GM18868 (cell line): ENCODE measurements around the gene ITGA7.
A peak's percentile ranks its signal among the peaks of the same experiment; 100 is the strongest.

Source experiments
- ATAC-seq: cut with Tn5 transposase; IDR thresholded peaks from one replicate; pipeline ENCODE4 v1.9.1; 2021; ENCODE audit warnings: mild to moderate bottlenecking, moderate library complexity; ENCODE audit not compliant: unreplicated experiment

ITGA7 gene

DNA sequence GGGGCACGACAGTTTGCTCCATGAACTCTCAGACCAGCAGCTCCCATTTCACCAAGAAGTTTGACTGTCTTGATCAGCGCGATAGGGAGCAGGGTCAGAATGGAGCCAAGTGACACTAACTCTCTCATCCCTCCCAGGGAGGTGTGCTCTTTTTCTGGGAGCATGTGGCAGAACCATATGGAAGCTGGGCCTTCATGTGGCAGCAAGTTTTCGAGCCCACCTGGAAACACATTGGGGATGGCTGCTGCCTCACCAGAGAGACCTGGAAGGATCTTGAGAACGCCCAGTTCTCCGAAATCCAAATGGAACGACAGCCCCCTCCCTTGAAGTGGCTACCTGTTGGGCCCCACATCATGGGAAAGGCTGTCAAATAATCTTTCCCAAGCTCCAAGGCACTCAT, 24.0 kb downstream of the ITGA7 start:
- no peak for ATAC-seq

DNA sequence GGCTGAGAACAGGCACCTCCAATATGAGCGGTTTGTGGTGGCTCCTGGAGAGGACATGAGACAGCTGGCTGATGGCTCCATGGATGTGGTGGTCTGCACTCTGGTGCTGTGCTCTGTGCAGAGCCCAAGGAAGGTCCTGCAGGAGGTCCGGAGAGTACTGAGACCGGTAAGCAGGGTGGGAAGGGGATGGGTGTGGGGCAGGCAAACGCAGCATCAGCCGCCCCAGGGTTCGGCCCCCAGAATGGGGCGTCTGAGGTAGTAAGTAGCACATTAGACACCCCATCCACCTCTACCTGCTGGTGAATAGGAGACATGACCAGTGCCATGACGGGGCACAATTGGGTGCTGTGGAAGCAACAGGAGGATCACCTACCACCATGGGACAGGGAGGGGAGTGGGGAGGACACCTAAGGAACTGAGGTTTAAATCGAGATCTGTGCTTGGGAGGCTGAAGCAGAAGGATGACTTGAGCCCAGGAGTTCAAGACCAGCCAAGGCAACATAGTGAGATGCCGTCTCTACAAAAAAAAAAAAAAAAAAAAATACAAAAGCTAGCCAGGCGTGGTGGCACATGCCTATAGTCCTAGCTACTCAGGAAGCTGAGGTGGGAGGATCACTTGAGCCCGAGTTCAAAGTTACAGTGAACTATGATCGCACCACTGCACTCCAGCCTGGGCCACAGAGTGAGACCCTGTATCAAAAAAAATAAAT, 25.5 kb downstream of the ITGA7 start:
- ATAC-seq = no peak

DNA sequence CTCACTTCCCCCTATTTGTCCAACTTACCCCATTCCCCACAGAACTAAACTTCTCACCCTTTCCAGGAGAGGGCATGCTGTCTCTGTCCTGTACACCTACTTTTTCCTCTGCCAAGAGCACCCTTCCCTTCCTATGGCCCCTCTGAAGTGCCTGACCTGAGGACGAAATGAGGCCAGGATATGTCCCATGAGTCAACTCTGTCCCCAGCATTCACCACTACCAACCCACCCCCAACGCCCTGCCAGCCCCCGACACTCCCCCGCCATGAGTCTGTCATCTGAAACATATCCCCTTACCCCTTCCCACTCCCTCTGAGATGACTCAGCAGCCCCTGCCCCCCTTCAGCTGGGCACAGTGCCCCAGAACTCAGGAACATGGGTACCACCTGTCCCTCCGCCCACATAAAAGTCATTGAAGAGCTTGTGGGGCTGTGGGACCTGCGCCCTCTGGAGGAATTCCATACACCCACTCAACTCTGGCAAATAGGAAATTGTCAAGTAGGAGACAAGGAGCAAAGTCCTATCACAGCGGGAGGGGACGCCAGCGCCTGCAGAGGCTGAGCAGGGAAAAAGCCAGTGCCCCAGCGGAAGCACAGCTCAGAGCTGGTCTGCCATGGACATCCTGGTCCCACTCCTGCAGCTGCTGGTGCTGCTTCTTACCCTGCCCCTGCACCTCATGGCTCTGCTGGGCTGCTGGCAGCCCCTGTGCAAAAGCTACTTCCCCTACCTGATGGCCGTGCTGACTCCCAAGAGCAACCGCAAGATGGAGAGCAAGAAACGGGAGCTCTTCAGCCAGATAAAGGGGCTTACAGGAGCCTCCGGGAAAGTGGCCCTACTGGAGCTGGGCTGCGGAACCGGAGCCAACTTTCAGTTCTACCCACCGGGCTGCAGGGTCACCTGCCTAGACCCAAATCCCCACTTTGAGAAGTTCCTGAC, 26.3 kb downstream of the ITGA7 start:
- peak; percentile 52 for ATAC-seq

DNA sequence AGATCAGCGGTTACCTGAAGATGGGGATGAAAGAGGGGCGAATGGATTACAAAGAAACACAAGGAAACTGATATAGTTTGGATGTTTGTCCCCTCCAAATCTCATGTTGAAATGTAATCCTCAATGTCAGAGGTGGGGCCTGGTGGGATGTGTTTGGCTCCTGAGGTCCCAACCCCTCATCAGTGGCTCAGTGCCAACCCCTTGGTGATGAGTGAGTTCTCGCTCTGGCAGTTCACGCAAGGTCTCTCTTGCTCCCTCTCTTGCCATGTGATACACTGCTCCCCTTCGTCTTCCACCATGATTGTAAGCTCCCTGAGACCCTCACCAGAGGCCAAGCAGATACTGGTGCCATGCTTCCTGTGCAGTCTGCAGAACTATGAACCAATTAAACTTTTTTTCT, 28.0 kb downstream of the ITGA7 start:
- no peak for ATAC-seq

- ATAC-seq = no peak
Observed at GRCh38 chr12:55676707-55677106, 31.0 kb downstream of the ITGA7 start.

DNA sequence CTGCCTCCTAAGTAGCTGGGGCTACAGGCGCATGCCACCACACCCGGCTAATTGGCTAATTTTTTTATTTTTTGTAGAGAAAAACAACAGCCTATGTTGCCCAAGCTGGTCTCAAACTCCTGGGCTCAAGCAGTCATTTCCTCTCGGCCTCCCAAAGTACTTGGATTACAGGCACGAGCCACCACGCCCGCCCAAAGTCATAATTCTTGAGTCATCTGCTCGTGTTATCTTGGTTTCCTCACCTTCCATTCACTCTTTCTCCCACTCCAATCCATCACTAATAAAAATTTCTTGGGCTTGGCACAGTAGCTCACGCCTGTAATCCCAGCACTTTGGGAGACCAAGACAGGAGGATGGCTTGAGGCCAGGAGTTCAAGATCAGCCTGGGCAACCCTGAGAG, 32.0 kb downstream of the ITGA7 start:
- ATAC-seq = no peak

DNA sequence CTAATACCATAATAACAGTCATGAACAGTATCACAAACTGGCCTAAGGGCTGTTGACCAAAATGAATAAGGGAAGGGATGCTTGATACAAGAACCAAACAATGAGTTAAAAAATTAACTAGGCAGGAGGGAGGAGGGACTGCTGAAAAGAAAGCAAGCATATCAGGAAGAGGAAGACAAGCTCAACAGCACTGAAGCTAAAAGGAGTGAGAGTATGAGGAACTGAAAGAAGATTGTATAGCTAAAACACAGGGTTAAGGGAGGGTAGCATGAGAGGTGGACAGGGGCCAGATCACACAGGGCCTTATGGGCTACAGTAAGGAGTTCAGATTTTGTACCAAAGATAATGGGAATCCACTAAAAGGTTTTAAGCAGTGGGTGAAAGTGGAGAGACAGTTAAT, 34.1 kb downstream of the ITGA7 start:
- peak; percentile 99 for ATAC-seq

DNA sequence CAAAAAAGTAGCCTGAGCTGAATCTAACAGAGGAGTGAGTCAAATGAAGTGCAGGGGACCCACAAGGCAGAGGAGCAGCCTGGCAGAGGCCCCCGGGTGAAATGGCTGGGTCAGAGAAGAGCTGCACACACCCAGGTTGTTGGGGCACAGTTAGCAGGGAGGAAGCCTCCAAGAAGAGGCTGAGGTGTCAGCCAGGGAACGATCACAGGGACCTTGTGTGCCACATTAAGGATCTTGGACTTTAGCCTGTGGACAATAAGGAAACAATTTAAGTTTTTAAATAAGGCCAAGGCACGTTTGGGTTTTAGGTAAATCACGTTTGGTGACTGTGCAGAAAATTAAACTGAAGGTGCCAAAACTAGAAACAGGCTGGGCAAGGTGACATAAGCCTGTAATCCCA, 36.0 kb downstream of the ITGA7 start:
- no peak for ATAC-seq

DNA sequence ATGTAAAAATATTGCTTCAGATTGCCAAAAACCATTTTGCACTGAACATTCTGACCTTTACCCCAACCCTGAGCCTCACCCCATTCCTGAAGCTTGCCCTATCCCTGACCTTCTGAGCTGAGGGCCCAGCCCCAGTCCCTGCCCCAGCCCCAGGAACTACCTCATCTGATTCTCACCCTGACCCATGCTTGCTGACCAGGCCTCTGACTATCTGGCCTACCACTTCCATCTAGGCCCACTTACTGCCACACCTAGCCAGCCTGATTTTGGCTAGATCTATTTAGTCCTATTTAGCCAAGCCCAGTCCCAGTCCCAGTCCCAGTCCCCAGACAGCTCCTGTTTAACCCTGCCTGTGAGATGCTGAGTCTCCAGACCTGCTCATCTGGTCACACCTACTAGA, 37.4 kb downstream of the ITGA7 start:
- no peak for ATAC-seq

GRCh38 chr12:55666508-55666907, 41.2 kb downstream of the ITGA7 start:
- no peak for ATAC-seq

DNA sequence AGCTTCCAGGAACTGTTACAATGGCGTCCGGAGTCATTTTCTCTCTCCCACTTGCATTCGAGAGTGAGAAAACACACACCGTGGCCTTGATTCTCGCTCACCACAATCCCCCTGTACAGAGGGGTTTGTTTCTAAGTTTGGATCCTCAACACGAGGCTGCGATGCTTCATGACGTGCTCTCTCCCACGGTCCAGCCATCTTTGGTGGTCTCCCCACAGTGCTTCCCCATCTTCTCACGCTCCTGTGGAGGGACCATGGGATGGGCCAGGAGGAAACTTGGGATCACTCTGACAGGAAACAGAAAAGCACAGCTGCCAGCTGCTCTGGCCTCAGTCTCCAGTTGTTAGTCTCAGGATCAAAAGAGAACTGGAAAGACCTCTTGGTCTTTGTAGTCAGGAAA, 42.9 kb downstream of the ITGA7 start:
- no peak for ATAC-seq

- ATAC-seq = no peak
Observed at GRCh38 chr12:55663391-55663790, 44.3 kb downstream of the ITGA7 start.

- ATAC-seq = peak; percentile 64
Observed at GRCh38 chr12:55659486-55660385, 48.0 kb downstream of the ITGA7 start.

DNA sequence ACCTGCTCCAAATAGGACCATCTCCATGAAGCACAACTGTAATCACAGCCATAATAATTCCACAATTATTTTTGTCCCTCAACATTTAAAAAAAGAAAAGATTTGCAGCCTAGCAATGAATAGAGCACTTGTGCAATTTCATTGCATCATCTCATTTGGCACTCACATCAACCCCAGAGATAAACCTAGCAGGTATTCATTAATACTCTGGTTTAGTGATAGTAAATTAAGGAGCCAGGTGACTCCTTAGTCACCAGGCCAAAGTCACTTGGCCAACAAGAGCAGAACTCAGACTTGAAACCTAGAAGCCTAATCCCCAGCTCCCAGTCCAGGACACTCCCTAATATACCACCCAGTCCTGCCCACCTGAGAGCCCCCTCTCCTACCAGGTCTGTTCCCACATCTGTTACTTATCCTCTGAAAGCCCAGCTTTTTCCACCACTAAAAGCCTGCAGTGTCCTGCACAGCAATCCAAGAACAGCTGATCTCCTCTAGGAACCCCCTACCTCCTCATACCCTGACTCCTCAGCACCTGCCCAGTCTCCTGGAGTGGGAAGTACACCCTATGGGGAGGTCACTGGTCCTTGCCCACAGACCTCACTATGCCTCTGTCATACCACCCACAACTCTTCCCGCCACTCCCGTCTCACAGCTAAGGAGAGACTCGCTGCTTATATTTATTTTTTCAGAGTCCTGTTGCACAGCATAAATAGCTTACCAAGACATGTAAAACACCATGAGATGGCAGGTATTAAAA, 48.9 kb downstream of the ITGA7 start:
- ATAC-seq = no peak

- ATAC-seq = no peak
Observed at GRCh38 chr12:55658212-55658611, 49.5 kb downstream of the ITGA7 start.

GRCh38 chr12:55657212-55657611, 50.5 kb downstream of the ITGA7 start:
- ATAC-seq = no peak

GRCh38 chr12:55654511-55655214, 53.0 kb downstream of the ITGA7 start:
- no peak for ATAC-seq

DNA sequence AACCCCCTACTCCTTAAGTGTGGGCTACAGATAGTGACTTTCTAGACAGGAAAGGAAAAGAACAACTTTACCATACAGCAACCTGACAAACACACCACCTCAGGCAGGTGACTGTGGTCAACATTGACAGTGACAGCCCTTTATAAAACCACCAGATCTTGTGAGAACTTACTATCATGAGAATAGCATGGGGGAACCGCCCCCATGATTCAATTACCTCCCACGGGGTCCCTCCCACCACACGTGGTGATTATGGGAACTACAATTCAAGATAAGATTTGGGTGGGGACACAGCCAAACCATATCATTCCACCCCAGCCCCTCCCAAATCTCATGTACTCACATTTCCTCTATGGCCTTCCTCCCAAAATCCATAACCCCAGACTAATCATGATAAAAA, 54.7 kb downstream of the ITGA7 start:
- ATAC-seq = no peak

DNA sequence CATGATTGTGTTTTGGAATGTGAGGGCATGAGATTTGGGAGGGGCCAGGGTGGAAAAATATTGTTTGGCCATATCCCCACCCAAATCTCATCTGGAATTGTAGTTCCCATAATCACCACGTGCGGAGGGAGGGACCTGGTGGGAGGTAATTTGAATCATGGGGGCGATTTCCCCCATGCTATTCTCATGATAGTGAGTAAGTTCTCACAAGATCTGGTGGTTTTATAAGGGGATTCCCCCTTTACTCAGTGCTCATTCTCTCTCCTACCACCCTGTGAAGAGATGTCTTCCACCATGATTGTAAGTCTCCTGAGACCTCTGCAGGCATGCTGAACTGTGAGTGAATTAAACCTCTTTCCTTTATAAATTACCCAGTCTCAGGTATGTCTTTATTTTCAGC, 55.4 kb downstream of the ITGA7 start:
- ATAC-seq = no peak

DNA sequence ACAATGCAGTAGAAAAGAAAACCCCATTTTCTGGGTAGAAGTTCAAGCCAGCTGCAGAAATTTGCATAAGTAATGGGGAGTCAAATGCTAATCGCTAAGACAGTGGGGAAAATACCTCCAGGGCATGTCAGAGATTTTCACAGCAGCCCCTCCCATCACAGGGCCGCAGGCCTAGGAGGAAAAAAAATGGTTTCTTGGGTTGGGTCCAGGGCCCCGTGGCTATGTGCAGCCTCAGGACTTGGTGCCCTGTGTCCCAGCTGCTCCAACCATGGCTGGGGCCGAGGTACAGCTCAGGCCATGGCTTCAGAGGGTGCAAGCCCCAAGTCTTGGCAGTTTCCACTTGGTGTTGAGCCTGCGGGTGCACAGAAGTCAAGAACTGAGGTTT, 56.4 kb downstream of the ITGA7 start:
- ATAC-seq = no peak
